Effector memory CD4-positive, alpha-beta T cell (primary cell): ENCODE data around the gene EIF2S1.

Source experiments
- DNase-seq, 3 donors: peaks; one replicate each; pipeline ENCODE4 v3.0.0-alpha.2; 2020
- H3K27ac ChIP-seq: 2 replicates; pipeline ENCODE4 v1.7.0; 2013; ENCODE audit warnings: mild to moderate bottlenecking, low read length, moderate library complexity; ENCODE audit not compliant: insufficient read depth, poor library complexity, severe bottlenecking
- H3K27me3 ChIP-seq: replicated peaks from 2 replicates; pipeline ENCODE4 v1.7.0; 2013; ENCODE audit warnings: mild to moderate bottlenecking, low read length; ENCODE audit not compliant: insufficient read depth, control insufficient read depth, poor library complexity, severe bottlenecking
- H3K36me3 ChIP-seq: 2 replicates; pipeline ENCODE4 v1.7.0; 2013; ENCODE audit warnings: mild to moderate bottlenecking, low read length, moderate library complexity; ENCODE audit not compliant: control insufficient read depth, insufficient read depth
- H3K4me1 ChIP-seq: 2 replicates; pipeline ENCODE4 v1.7.0; 2013; ENCODE audit warnings: low read length, mild to moderate bottlenecking; ENCODE audit not compliant: control insufficient read depth, insufficient read depth, poor library complexity, severe bottlenecking
- H3K4me3 ChIP-seq: 2 replicates; pipeline ENCODE4 v1.7.0; 2013; ENCODE audit warnings: low read length, low read depth, mild to moderate bottlenecking; ENCODE audit not compliant: insufficient read depth, poor library complexity, severe bottlenecking
- H3K9me3 ChIP-seq: 2 replicates; pipeline ENCODE4 v1.7.0; 2013; ENCODE audit warnings: mild to moderate bottlenecking, low read length, moderate library complexity; ENCODE audit not compliant: control insufficient read depth

Gene EIF2S1

DNA sequence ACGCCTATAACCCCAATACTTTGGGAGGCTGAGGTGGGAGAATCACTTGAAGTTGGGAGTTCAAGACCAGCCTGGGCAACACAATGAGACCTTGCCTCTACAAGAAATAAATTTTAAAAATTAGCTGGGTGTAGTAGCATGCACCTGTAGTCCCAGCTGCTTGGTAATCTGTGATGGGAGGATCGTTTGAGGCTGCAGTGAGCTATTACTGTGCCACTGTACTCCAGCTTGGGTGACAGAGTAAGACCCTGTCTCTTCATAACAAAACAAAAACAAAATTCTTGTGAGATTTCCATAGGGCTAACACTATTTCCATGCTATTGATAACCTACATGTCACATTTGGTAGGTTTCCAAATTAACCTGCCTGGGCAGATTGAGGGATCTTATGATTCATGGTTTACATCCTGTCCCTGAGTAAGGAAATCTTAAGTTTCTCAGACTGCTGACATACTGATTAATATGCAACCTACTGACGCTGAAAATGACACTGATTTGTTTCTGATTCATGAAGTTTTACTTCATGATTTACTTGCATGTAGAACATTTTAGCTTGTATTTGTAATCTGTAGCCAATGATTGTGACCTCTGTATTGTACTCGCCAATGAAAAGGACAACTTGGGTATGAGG lies 16.4 kb upstream of the EIF2S1 start:
- DNase-seq: no peak
- H3K9me3 ChIP-seq: no peaks in the 10 kb centered on the region
- peaks cover 36% of the 10 kb centered on the region for H3K36me3 ChIP-seq
- no peak overlapping the region for H3K27ac ChIP-seq
- H3K4me1 ChIP-seq: no peaks in the 10 kb centered on the region
- H3K27me3 ChIP-seq: no peaks in the 10 kb centered on the region
- no peak overlapping the region for H3K4me3 ChIP-seq

DNA sequence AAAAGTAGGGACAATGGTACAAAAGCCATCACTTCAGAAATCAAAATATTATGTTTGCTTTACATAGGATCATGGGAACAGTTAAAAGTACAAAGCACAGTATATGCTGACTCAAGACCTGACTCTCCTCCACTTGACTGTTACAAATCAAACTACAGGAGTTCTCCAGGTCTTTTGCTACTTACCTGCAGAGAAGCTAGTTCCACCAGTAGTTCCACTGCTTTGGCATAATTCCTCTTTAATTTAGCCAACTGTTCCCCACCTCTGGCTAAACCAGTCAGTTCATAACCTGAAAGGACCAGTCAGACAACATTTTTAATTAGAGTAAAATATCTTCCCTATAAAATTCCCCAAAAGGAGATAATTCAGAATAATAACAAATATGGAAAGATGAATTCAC lies 14.5 kb upstream of the EIF2S1 start:
- H3K4me1 ChIP-seq: no peaks in the 10 kb centered on the region
- no peak overlapping the region for H3K27ac ChIP-seq
- H3K27me3 ChIP-seq: no peaks in the 10 kb centered on the region
- H3K36me3 ChIP-seq: peaks cover 49% of the 10 kb centered on the region
- no peaks in the 10 kb centered on the region for H3K9me3 ChIP-seq
- H3K4me3 ChIP-seq: no peak overlapping the region
- DNase-seq: no peak

DNA sequence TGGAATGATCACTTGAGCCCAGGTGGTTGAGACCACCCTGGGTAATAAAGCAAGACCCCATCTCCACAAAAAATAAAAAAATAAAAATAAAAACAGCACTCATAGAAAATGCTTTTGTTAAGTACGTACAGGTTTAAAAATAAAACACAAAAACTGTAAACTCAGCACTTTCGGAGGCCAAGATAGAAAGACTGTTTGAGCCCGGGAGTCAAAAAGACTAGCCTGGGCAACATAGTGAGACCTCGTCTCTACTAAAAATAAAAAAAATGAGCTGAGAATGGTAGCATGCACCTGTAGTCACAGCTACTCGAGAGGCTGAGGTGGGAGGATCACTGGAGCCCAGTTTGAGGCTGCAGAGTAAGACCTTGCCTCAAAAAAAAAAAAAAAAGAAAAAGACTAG lies 8.1 kb upstream of the EIF2S1 start:
- H3K27me3 ChIP-seq: no peaks in the 10 kb centered on the region
- H3K4me3 ChIP-seq: no peak overlapping the region
- H3K9me3 ChIP-seq: no peaks in the 10 kb centered on the region
- H3K27ac ChIP-seq: no peak overlapping the region
- no peak for DNase-seq
- H3K36me3 ChIP-seq: peaks cover 42% of the 10 kb centered on the region
- H3K4me1 ChIP-seq: no peaks in the 10 kb centered on the region

DNA sequence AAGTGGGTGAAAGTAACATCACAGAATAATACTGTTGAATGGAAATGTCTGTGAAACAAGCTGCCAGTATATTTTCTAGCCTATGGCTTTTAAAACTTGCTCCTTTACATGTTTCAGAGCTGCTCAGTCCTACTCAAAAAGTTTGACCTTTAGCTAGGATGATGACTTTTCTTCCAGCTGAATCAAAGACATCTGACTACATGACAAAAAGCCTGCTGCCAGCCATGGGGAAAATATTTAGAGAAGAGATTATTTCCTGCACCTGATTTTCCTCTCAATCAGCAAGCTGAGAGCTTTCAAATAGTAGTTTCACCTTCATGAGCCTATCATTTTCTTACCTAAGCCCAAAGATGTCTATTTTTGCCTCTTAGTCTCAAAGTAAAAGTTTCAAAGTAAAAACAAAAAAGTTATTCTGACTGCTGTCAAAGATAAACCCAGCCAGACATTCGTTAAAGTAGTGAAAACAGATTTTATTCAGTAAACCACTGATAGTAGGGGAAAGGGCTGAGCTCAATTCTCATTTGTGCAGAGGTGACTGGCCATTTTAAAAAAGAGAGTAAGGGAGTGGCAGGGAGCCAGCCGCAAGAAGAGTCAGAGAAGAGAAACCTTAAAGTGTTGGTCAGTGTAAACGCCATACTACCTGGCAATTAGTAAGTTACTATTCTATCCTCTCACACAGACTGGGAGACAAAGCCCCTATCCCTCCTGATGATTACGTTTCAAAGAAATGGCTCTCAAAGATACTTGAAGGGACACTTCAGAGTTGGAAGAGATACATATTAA lies 2.8 kb upstream of the EIF2S1 start:
- no peak overlapping the region for H3K27ac ChIP-seq
- H3K4me3 ChIP-seq: no peak overlapping the region
- DNase-seq: no peak
- H3K36me3 ChIP-seq: peaks cover under 1% of the 10 kb centered on the region
- peaks cover 15% of the 10 kb centered on the region for H3K4me1 ChIP-seq
- no peaks in the 10 kb centered on the region for H3K9me3 ChIP-seq
- H3K27me3 ChIP-seq: no peaks in the 10 kb centered on the region

DNA sequence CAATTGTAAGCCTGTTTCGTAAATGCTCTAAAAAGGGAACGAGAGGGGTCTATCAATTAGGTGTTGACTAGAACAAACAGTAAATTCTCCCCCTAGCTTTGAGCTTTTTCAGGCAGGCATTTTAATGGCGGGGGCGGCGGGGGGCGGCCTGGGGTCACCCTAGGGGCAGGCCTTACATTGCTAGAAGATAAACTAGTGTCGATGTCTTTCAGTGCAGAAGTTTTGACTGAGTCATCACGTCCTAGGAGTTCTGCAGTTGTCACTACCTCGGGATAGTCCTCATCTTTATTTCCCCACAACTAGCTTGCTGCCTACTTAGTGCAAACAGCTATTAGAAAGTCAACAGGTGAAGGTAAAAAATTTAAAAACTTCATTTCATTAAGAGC lies 2.2 kb upstream of the EIF2S1 start:
- Histone ChIP-seq H3K4me1 (peaks cover 15% of the 10 kb centered on the region), H3K27ac (no peak overlapping the region), H3K27me3 (no peaks in the 10 kb centered on the region), H3K9me3 (no peaks in the 10 kb centered on the region), H3K36me3 (no peaks in the 10 kb centered on the region), H3K4me3 (no peak overlapping the region)
- DNase-seq: no peak

DNA sequence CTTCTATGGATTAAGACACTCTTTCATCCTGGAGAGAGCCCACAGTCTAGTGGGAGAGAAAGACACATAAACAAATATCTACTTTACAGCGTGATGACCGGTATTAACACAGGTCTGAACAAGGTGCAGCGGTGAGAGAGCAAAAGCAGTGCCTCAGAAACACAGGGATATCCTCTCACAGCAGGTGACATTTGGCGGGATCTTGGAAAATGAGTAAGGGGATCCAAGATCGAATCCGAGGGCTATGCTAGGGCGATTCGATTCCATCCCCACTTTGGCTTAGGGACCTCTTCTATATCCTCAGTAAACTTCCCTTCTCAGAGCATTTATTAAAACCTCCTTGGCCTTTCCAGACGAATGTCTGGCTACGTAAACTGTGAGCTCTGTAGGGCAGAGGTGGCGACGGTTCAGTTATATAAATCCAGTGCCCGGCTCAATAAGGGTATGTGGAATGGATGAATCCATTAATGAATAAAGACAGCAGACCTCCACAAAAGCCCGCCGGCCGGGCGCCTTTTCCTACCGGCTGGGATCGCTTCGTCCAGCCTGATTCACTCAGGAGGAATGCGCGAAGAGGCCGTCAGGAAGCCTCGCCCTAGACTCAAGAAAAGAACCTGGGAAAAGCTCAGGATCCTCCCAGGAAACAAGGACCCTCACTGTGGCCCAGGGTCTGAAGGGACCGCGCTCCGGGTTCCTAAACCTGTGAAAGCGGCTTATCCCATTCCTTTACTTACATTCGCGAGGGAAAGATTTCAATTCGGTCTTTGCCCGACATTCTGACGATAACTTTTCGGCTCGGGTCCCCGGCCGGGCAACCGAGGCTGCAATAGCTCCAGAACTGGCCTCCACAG lies 979 bp upstream of the EIF2S1 start:
- Histone ChIP-seq H3K4me3 (peak overlapping the region; percentile 79), H3K4me1 (peaks cover 20% of the 10 kb centered on the region)
- no peak for DNase-seq

DNA sequence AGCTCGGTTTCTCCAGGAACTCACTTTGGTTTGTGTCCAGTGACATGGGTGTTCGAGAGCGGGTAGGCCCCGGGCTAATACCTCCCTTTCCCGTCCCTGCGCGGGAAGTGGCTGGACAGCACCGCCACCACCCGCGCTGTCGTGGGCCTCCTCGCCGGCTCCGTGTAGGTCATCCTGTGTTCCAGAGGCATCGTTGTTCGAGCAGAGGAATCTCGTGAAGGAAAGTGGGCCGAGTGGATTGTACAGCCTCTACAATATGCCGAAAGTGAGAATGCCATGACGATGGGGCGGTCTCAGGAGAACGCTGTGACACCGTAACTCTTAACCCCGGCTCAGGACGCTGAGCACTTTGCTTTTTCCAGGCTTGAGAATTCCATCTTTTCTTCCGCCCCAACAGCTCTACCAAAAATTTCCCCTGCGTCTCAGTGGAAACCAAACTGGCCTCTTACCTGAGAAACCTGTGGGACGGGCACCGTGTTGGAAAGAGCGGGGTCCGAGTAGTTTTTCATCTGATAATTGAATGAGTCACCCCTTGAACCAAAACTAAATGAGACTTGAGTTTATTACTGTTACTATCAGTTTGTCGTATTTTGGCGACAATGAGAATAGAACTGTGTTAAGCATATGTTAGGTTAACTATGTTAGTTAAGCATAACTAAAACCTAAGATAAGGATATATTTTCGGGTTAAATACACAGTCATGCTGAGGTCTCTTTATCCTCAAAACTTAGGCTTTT lies 510 bp downstream of the EIF2S1 start:
- no peak for DNase-seq
- H3K36me3 ChIP-seq: peaks cover 5% of the 10 kb centered on the region
- H3K4me1 ChIP-seq: peaks cover 20% of the 10 kb centered on the region

More for the DNA sequence above, 979 bp upstream of the EIF2S1 start:
- Histone ChIP-seq H3K27me3 (no peaks in the 10 kb centered on the region), H3K36me3 (no peaks in the 10 kb centered on the region), H3K27ac (peak overlapping the region; percentile 87), H3K9me3 (no peaks in the 10 kb centered on the region)

DNA sequence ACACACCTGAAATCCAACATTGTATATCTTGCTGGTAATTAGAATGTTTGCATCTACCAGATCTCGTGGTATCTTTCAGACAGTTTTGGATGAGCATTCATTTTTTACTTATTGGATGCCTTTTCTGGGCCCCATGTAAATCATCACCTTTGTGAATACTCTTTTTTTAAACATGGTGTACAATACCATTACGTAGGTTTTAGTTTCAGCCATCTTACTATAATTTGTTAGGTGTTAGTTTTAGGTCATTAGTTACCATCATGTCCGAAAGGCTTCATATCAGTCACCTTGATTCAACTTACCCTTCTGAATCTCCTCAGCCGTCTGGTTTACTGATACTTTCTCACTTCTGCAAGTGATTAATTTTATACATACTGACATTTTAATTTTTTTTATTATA lies 5.3 kb downstream of the EIF2S1 start:
- H3K4me1 ChIP-seq: peaks cover 18% of the 10 kb centered on the region
- no peaks in the 10 kb centered on the region for H3K27me3 ChIP-seq
- no peaks in the 10 kb centered on the region for H3K9me3 ChIP-seq
- no peak for DNase-seq
- no peak overlapping the region for H3K27ac ChIP-seq
- H3K36me3 ChIP-seq: peaks cover 42% of the 10 kb centered on the region
- no peak overlapping the region for H3K4me3 ChIP-seq

More for the DNA sequence above, 510 bp downstream of the EIF2S1 start:
- peak overlapping the region; percentile 87 for H3K27ac ChIP-seq
- peak overlapping the region; percentile 79 for H3K4me3 ChIP-seq
- H3K27me3 ChIP-seq: no peaks in the 10 kb centered on the region
- no peaks in the 10 kb centered on the region for H3K9me3 ChIP-seq

DNA sequence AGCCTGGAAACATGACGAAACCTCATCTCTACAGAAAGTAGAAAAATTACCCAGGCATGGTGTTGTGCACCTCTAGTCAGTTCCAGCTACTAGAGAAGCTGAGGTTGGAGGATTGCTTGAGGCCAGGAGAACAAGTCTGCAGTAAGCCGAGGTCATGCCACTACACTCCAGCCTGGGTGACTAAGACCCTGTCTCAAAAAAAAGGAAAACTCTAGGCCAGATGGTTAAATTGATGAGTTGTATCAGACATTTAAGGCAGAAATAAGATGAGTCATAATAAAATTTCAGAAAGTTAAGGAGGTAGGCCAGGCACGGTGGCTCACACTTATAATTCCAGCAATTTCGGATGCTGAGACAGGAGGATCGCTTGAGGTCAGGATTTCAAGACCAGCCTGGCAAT lies 10.7 kb downstream of the EIF2S1 start:
- peaks cover 5% of the 10 kb centered on the region for H3K4me1 ChIP-seq
- no peak overlapping the region for H3K27ac ChIP-seq
- H3K36me3 ChIP-seq: peaks cover 77% of the 10 kb centered on the region
- H3K9me3 ChIP-seq: no peaks in the 10 kb centered on the region
- no peak for DNase-seq
- H3K4me3 ChIP-seq: no peak overlapping the region
- no peaks in the 10 kb centered on the region for H3K27me3 ChIP-seq
